K562 (cell line): ENCODE measurements around the gene WASHC4. TPM values are rescaled to one million over a fixed set of nuclear protein-coding genes. Genes with fewer than 3 reads are reported as not detected.

Experiments used
- U2AF1 ChIP-seq: fragments of 200-400 bp; formaldehyde crosslinking; optimal IDR thresholded peaks from 2 replicates; pipeline ENCODE3; 2017; ENCODE audit warnings: mild to moderate bottlenecking, low read depth, low read length, moderate library complexity
- polyA plus RNA-seq, 8 experiments: library from polyadenylated mRNA; depleted of rRNA in 4 of 8; stranded (reverse) in 5 of 8; unstranded in 3 of 8; fragments of >200 nt; fragmentation: Nextera tagmentation in 2 of 8; fragmentation: Illumina TruSeq in 1 of 8; extraction: Ambion mirVana in 2 of 8; extraction: Trizol in 1 of 8; gene quantifications; 2 replicates each; pipeline versions ENCODE4 v1.2.1 to v1.2.3, GENCODE V29; 2011 to 2014; ENCODE audit warnings: inconsistent platforms in 1 of 8, missing spikeins in 1 of 8
- total RNA-seq, 7 experiments: library from RNA; depleted of rRNA in 6 of 7; stranded (reverse); fragments of >200 nt in 6 of 7; fragmentation: Illumina TruSeq in 2 of 7; extraction: Trizol in 2 of 7; gene quantifications; 2 replicates each; pipeline versions ENCODE4 v1.2.1 to v1.2.3, GENCODE V29; 2011 to 2021; ENCODE audit warnings: low replicate concordance in 1 of 7
- TF ChIP-seq, protein P1 (sequence below): fragments of 450-650 bp; IDR thresholded peaks from 2 replicates; pipeline ENCODE4 v1.6.1; 2016; ENCODE audit warnings: low read depth
- TF ChIP-seq, protein P2 (sequence below): fragments of 250-450 bp; sonication (Bioruptor Pico); IDR thresholded peaks from 2 replicates; pipeline ENCODE4 v1.5.0; 2020; ENCODE audit warnings: mild to moderate bottlenecking
- TF ChIP-seq, protein P3 (sequence below), 2 experiments: fragments of 450-650 bp in 1 of 2; sonication (generic) in 1 of 2; formaldehyde crosslinking in 1 of 2; IDR thresholded peaks; 2 replicates each; pipeline versions ENCODE4 v1.7.1 to v1.9.0; 2016 to 2022; ENCODE audit warnings: inconsistent platforms in 1 of 2, mild to moderate bottlenecking in 1 of 2, missing genetic modification reagents in 1 of 2

Gene WASHC4
- total and polyA plus RNA-seq, 9 of the 15 experiments (the other 6 are each of a cell fraction or from before 2014, with no cell fraction given) = 12.5 to 38.5 (median 21.3) TPM

DNA sequence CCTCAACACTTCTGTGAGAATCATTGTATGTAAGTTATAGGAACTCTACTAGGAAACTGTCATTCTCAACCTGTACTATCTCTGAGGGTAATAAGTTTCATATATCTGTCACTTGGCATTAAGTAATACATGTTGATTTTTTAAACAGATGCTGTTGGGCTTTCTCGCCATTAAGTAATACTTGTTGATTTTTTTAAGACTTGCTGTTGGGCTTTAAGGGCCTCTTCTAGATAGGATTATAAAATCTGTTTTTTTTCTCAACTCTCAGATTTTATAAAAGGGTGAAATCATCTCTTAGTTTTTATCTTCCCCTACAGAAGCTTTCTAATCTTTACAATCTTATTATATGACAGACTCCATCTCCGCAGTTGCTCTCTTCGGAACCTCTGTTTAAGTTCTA is 5.6 kb downstream of the WASHC4 start (continued):
- TF ChIP-seq, protein P1, sequence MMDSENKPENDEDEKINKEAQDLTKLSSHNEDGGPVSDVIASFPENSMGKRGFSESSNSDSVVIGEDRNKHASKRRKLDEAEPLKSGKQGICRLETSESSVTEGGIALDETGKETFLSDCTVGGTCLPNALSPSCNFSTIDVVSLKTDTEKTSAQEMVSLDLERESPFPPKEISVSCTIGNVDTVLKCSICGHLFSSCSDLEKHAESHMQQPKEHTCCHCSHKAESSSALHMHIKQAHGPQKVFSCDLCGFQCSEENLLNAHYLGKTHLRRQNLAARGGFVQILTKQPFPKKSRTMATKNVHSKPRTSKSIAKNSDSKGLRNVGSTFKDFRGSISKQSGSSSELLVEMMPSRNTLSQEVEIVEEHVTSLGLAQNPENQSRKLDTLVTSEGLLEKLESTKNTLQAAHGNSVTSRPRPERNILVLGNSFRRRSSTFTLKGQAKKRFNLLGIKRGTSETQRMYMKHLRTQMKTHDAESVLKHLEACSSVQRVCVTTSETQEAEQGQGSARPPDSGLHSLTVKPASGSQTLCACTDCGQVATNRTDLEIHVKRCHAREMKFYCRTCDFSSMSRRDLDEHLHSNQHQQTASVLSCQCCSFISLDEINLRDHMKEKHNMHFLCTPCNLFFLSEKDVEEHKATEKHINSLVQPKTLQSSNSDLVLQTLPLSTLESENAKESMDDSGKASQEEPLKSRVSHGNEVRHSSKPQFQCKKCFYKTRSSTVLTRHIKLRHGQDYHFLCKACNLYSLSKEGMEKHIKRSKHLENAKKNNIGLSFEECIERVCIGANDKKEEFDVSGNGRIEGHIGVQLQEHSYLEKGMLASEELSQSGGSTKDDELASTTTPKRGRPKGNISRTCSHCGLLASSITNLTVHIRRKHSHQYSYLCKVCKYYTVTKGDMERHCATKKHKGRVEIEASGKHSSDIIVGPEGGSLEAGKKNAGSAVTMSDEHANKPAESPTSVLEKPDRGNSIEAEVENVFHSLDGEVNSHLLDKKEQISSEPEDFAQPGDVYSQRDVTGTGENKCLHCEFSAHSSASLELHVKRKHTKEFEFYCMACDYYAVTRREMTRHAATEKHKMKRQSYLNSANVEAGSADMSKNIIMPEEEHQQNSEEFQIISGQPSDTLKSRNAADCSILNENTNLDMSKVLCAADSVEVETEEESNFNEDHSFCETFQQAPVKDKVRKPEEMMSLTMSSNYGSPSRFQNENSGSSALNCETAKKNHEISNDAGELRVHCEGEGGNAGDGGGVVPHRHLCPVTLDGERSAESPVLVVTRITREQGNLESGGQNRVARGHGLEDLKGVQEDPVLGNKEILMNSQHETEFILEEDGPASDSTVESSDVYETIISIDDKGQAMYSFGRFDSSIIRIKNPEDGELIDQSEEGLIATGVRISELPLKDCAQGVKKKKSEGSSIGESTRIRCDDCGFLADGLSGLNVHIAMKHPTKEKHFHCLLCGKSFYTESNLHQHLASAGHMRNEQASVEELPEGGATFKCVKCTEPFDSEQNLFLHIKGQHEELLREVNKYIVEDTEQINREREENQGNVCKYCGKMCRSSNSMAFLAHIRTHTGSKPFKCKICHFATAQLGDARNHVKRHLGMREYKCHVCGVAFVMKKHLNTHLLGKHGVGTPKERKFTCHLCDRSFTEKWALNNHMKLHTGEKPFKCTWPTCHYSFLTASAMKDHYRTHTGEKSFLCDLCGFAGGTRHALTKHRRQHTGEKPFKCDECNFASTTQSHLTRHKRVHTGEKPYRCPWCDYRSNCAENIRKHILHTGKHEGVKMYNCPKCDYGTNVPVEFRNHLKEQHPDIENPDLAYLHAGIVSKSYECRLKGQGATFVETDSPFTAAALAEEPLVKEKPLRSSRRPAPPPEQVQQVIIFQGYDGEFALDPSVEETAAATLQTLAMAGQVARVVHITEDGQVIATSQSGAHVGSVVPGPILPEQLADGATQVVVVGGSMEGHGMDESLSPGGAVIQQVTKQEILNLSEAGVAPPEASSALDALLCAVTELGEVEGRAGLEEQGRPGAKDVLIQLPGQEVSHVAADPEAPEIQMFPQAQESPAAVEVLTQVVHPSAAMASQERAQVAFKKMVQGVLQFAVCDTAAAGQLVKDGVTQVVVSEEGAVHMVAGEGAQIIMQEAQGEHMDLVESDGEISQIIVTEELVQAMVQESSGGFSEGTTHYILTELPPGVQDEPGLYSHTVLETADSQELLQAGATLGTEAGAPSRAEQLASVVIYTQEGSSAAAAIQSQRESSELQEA = no peak
- TF ChIP-seq, protein P2, sequence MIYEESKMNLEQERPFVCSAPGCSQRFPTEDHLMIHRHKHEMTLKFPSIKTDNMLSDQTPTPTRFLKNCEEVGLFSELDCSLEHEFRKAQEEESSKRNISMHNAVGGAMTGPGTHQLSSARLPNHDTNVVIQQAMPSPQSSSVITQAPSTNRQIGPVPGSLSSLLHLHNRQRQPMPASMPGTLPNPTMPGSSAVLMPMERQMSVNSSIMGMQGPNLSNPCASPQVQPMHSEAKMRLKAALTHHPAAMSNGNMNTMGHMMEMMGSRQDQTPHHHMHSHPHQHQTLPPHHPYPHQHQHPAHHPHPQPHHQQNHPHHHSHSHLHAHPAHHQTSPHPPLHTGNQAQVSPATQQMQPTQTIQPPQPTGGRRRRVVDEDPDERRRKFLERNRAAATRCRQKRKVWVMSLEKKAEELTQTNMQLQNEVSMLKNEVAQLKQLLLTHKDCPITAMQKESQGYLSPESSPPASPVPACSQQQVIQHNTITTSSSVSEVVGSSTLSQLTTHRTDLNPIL = no peak
- TF ChIP-seq, protein P3, sequence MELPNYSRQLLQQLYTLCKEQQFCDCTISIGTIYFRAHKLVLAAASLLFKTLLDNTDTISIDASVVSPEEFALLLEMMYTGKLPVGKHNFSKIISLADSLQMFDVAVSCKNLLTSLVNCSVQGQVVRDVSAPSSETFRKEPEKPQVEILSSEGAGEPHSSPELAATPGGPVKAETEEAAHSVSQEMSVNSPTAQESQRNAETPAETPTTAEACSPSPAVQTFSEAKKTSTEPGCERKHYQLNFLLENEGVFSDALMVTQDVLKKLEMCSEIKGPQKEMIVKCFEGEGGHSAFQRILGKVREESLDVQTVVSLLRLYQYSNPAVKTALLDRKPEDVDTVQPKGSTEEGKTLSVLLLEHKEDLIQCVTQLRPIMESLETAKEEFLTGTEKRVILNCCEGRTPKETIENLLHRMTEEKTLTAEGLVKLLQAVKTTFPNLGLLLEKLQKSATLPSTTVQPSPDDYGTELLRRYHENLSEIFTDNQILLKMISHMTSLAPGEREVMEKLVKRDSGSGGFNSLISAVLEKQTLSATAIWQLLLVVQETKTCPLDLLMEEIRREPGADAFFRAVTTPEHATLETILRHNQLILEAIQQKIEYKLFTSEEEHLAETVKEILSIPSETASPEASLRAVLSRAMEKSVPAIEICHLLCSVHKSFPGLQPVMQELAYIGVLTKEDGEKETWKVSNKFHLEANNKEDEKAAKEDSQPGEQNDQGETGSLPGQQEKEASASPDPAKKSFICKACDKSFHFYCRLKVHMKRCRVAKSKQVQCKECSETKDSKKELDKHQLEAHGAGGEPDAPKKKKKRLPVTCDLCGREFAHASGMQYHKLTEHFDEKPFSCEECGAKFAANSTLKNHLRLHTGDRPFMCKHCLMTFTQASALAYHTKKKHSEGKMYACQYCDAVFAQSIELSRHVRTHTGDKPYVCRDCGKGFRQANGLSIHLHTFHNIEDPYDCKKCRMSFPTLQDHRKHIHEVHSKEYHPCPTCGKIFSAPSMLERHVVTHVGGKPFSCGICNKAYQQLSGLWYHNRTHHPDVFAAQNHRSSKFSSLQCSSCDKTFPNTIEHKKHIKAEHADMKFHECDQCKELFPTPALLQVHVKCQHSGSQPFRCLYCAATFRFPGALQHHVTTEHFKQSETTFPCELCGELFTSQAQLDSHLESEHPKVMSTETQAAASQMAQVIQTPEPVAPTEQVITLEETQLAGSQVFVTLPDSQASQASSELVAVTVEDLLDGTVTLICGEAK (IDR thresholded peaks at IDR 0.05) = no peak
- TF ChIP-seq, protein P3 (CRISPR knock-in tag; IDR thresholded peaks at IDR 0.05) = no peak
- TF ChIP-seq U2AF1 = no peak
